Measurements from ENCODE around the gene TSC22D2. TPM values are rescaled to one million over a fixed set of nuclear protein-coding genes. Genes with fewer than 3 reads are reported as not detected.
A peak's percentile ranks its signal among the peaks of the same experiment; 100 is the strongest.

The TSC22D2 gene
- total RNA-seq, 3 donors from 2014 or later = 12.1 to 19.8 (median 16.5) TPM

DNA sequence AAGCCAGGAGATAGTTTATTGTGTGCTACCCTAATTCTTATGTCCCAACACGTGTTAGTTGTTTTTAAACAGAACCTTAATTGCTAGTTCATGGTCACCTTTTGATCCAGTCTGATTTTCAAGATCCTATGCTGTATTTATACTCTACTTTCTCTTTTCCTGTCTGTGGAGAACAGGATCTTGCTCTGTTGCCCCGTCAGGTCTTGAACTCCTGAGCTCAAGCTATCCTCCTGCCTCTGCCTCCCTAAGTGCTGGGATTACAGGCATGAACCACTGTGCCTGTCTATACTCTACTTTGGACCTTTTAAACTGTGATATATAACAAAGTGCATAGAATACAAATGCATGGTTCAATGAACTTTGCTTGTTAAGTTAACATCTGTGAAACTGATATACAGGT, 44.7 kb upstream of the TSC22D2 start:
- Histone ChIP-seq H3K4me1 (no peaks in the 10 kb centered on the region), H3K36me3 (no peaks in the 10 kb centered on the region), H3K4me3 (no peak overlapping the region), H3K27me3 (no peaks in the 10 kb centered on the region), H3K9me3 (no peaks in the 10 kb centered on the region), H3K27ac (no peak overlapping the region)
- intact Hi-C loops (cut with DNase I; ENCODE audit: low total_unique reads) = no loop called here
- no peak for DNase-seq (ENCODE audit: low spot score in 2 of 2)
- no peak for TF ChIP-seq POLR2A (IDR thresholded peaks at IDR 0.05)
- TF ChIP-seq POLR2AphosphoS5 (IDR thresholded peaks at IDR 0.05) = no peak
- TF ChIP-seq, protein P1, sequence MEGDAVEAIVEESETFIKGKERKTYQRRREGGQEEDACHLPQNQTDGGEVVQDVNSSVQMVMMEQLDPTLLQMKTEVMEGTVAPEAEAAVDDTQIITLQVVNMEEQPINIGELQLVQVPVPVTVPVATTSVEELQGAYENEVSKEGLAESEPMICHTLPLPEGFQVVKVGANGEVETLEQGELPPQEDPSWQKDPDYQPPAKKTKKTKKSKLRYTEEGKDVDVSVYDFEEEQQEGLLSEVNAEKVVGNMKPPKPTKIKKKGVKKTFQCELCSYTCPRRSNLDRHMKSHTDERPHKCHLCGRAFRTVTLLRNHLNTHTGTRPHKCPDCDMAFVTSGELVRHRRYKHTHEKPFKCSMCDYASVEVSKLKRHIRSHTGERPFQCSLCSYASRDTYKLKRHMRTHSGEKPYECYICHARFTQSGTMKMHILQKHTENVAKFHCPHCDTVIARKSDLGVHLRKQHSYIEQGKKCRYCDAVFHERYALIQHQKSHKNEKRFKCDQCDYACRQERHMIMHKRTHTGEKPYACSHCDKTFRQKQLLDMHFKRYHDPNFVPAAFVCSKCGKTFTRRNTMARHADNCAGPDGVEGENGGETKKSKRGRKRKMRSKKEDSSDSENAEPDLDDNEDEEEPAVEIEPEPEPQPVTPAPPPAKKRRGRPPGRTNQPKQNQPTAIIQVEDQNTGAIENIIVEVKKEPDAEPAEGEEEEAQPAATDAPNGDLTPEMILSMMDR (IDR thresholded peaks at IDR 0.05) = no peak

DNA sequence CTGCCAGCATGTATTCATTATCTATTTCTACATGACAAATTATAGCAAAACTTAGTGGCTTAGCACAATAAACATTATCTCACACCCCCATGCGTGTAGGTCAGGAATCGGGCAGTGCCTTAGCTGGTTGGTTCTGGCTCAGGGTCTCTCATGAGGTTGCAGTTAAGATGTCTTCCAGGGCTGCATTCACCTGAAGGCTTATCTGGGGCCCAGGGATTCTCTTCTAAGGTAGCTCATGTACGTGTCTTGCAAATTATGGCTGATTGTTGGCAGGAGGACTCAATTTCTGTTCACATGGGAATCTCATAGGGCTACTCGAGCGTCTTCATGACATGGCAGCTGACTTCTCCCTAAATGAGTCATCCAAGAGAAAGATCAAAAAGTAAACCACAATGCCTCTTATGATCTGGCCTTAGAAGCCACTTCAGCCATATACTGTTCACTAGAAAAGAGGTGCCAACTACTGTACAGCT, 42.9 kb upstream of the TSC22D2 start:
- TF ChIP-seq, protein P1 (IDR thresholded peaks at IDR 0.05) = no peak
- no peak for TF ChIP-seq POLR2AphosphoS5 (IDR thresholded peaks at IDR 0.05)
- TF ChIP-seq POLR2A (IDR thresholded peaks at IDR 0.05) = no peak
- Histone ChIP-seq H3K27ac (no peak overlapping the region), H3K9me3 (no peaks in the 10 kb centered on the region), H3K36me3 (no peaks in the 10 kb centered on the region), H3K4me3 (no peak overlapping the region), H3K27me3 (no peaks in the 10 kb centered on the region), H3K4me1 (no peaks in the 10 kb centered on the region)
- intact Hi-C loops (cut with DNase I; ENCODE audit: low total_unique reads) = no loop called here
- DNase-seq (ENCODE audit: low spot score in 2 of 2) = no peak

GRCh38 chr3:150367757-150368156, 40.3 kb upstream of the TSC22D2 start:
- intact Hi-C loops (cut with DNase I; ENCODE audit: low total_unique reads) = no loop called here
- H3K4me3 ChIP-seq = no peak overlapping the region
- no peak for DNase-seq (ENCODE audit: low spot score in 2 of 2)
- H3K4me1 ChIP-seq = no peaks in the 10 kb centered on the region
- no peaks in the 10 kb centered on the region for H3K27me3 ChIP-seq
- H3K9me3 ChIP-seq = no peaks in the 10 kb centered on the region
- H3K27ac ChIP-seq = no peak overlapping the region
- no peaks in the 10 kb centered on the region for H3K36me3 ChIP-seq
- no peak for TF ChIP-seq POLR2AphosphoS5 (IDR thresholded peaks at IDR 0.05)
- TF ChIP-seq, protein P1 (IDR thresholded peaks at IDR 0.05) = no peak
- TF ChIP-seq POLR2A (IDR thresholded peaks at IDR 0.05) = no peak

DNA sequence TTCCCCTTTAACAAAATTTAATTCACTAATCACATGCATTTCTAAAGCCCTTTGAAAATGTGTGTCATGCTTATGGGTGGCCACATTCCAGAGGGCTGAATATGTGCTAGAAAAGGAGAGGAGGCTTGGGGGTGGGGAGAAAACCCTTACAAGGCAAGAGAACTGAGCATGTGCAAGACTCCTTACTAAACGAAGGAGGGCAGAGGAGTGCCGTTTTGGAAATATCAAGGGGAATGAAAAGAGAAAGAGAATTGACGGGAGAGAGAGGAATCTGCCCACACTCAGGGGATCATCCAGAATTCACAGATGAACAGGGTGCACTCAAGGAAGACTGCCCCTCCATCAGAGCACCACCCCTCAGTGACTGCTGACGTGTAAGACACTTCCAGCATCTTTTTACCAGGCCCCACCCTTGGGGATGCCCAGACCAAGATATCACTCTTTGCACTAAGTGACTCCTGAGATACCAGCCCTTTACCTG, 37.9 kb upstream of the TSC22D2 start:
- intact Hi-C loops (cut with DNase I; ENCODE audit: low total_unique reads) = no loop called here

GRCh38 chr3:150370999-150371398, 37.1 kb upstream of the TSC22D2 start:
- H3K4me1 ChIP-seq = no peaks in the 10 kb centered on the region
- no peaks in the 10 kb centered on the region for H3K36me3 ChIP-seq
- TF ChIP-seq POLR2AphosphoS5 (IDR thresholded peaks at IDR 0.05) (no peak), POLR2A (IDR thresholded peaks at IDR 0.05) (no peak)
- TF ChIP-seq, protein P1 (IDR thresholded peaks at IDR 0.05) = no peak
- H3K27ac ChIP-seq = peak overlapping the region; percentile 86 to 88
- no peaks in the 10 kb centered on the region for H3K9me3 ChIP-seq
- intact Hi-C loops (cut with DNase I; ENCODE audit: low total_unique reads) = no loop called here
- no peaks in the 10 kb centered on the region for H3K27me3 ChIP-seq
- H3K4me3 ChIP-seq = no peak overlapping the region
- DNase-seq (ENCODE audit: low spot score in 2 of 2) = no peak

More for the DNA sequence above, 37.9 kb upstream of the TSC22D2 start:
- H3K9me3 ChIP-seq = no peaks in the 10 kb centered on the region
- peak overlapping the region; percentile 86 to 88 for H3K27ac ChIP-seq
- H3K36me3 ChIP-seq = no peaks in the 10 kb centered on the region
- H3K4me3 ChIP-seq = peak overlapping the region in 1 of 3 donors; percentile 29
- H3K4me1 ChIP-seq = no peaks in the 10 kb centered on the region
- TF ChIP-seq POLR2A (IDR thresholded peaks at IDR 0.05) (no peak), POLR2AphosphoS5 (IDR thresholded peaks at IDR 0.05) (no peak)
- TF ChIP-seq, protein P1 (IDR thresholded peaks at IDR 0.05) = no peak
- peak in 1 of 2 donors; percentile 45 for DNase-seq (ENCODE audit: low spot score in 2 of 2)
- H3K27me3 ChIP-seq = no peaks in the 10 kb centered on the region

Data from breast epithelium (tissue), 4 donors.